GM12875 (cell line): Measurements from ENCODE around the gene KRTAP10-4.
"Not testable (repeated sequence)": the region's sequence is repeated elsewhere in the genome, so short reads cannot be mapped to it uniquely, and the experiment has no call there.

Experiments
- H3K4me3 ChIP-seq: one replicate; pipeline ENCODE4 v1.5.1; 2011; ENCODE audit warnings: low read depth, low read length, control low read depth
- CTCF ChIP-seq: IDR thresholded peaks from 2 replicates; pipeline ENCODE4 v1.5.1; 2011; ENCODE audit warnings: low read depth, mild to moderate bottlenecking, control low read depth, inconsistent platforms, low read length, moderate library complexity, borderline replicate concordance; ENCODE audit not compliant: insufficient read depth

The KRTAP10-4 gene

GRCh38 chr21:44585892-44586291 lies 12.4 kb downstream of the KRTAP10-4 start:
- H3K4me3 ChIP-seq: no peak overlapping the region
- TF ChIP-seq CTCF: no peak

GRCh38 chr21:44589094-44589493 lies 15.6 kb downstream of the KRTAP10-4 start:
- H3K4me3 ChIP-seq: no peak overlapping the region
- no peak for TF ChIP-seq CTCF

- no peak for TF ChIP-seq CTCF
- no peak overlapping the region for H3K4me3 ChIP-seq
Measured at GRCh38 chr21:44589586-44590305, 16.2 kb downstream of the KRTAP10-4 start.

- no peak for TF ChIP-seq CTCF
- H3K4me3 ChIP-seq: no peak overlapping the region
Measured at GRCh38 chr21:44590311-44590721, 16.8 kb downstream of the KRTAP10-4 start.

- not testable (repeated sequence) for H3K4me3 ChIP-seq
Measured at GRCh38 chr21:44590897-44591800, 17.6 kb downstream of the KRTAP10-4 start.

- not testable (repeated sequence) for H3K4me3 ChIP-seq
Measured at GRCh38 chr21:44591801-44592130, 18.2 kb downstream of the KRTAP10-4 start.

- TF ChIP-seq CTCF: no peak
- H3K4me3 ChIP-seq: no peak within 1 kb of the TSS
Measured at GRCh38 chr21:44592446-44593311, 19.1 kb downstream of the KRTAP10-4 start, which contains the start of gene KRTAP10-6. Gene KRTAP10-6, minus strand, starts transcription at chr21:44592505. Its CDS starts 21 bp downstream, at chr21:44592484.
